HepG2 (cell line): Measurements from ENCODE around the gene INO80B. TPM values are rescaled to one million over a fixed set of nuclear protein-coding genes. Genes with fewer than 3 reads are reported as not detected.

Experiments used
- BRD4 ChIP-seq: sonication (generic); formaldehyde crosslinking; IDR thresholded peaks from 2 replicates; pipeline ENCODE4 v1.4.0; 2020; ENCODE audit warnings: missing genetic modification reagents
- CCDC6 ChIP-seq: sonication (generic); formaldehyde crosslinking; IDR thresholded peaks from 2 replicates; pipeline ENCODE4 v1.8.1; 2022; ENCODE audit warnings: mild to moderate bottlenecking, missing genetic modification reagents, moderate library complexity
- EEA1 ChIP-seq: sonication (generic); formaldehyde crosslinking; IDR thresholded peaks from 2 replicates; pipeline ENCODE4 v1.5.1; 2020; ENCODE audit warnings: mild to moderate bottlenecking, missing genetic modification reagents, borderline replicate concordance
- FOXC1 ChIP-seq: sonication (generic); formaldehyde crosslinking; IDR thresholded peaks from 2 replicates; pipeline ENCODE4 v1.8.0; 2022; ENCODE audit warnings: mild to moderate bottlenecking, missing genetic modification reagents, borderline replicate concordance
- IRF2 ChIP-seq: IDR thresholded peaks from 2 replicates; pipeline ENCODE4 v1.6.1; 2018; ENCODE audit warnings: missing genetic modification reagents, missing compliant biosample characterization
- MBNL3 ChIP-seq: fragments of 250-450 bp; sonication (Bioruptor Pico); conservative IDR thresholded peaks from 2 replicates; pipeline ENCODE4 v1.8.0; 2022; ENCODE audit warnings: mild to moderate bottlenecking, inconsistent platforms
- ZNF296 ChIP-seq: sonication (generic); formaldehyde crosslinking; conservative IDR thresholded peaks from 2 replicates; pipeline ENCODE4 v1.5.0; 2020; ENCODE audit warnings: mild to moderate bottlenecking, missing genetic modification reagents
- ZNF34 ChIP-seq: sonication (generic); formaldehyde crosslinking; IDR thresholded peaks from 2 replicates; pipeline ENCODE4 v1.4.0; 2020; ENCODE audit warnings: mild to moderate bottlenecking, missing genetic modification reagents, borderline replicate concordance
- ZNF382 ChIP-seq: sonication (generic); formaldehyde crosslinking; IDR thresholded peaks from 2 replicates; pipeline ENCODE4 v1.5.0; 2020; ENCODE audit warnings: missing genetic modification reagents, mild to moderate bottlenecking, borderline replicate concordance
- ZNF431 ChIP-seq: sonication (generic); formaldehyde crosslinking; IDR thresholded peaks from 2 replicates; pipeline ENCODE4 v1.9.0; 2022; ENCODE audit warnings: missing genetic modification reagents, low read depth, mild to moderate bottlenecking, borderline replicate concordance
- ZNF441 ChIP-seq: sonication (generic); formaldehyde crosslinking; IDR thresholded peaks from 2 replicates; pipeline ENCODE4 v1.7.0; 2021; ENCODE audit warnings: missing genetic modification reagents, borderline replicate concordance
- ZNF891 ChIP-seq: sonication (generic); formaldehyde crosslinking; IDR thresholded peaks from 2 replicates; pipeline ENCODE4 v1.5.0; 2020; ENCODE audit warnings: mild to moderate bottlenecking, missing genetic modification reagents
- ZZZ3 ChIP-seq: sonication (generic); formaldehyde crosslinking; IDR thresholded peaks from 2 replicates; pipeline ENCODE4 v1.4.0; 2020; ENCODE audit warnings: missing genetic modification reagents, mild to moderate bottlenecking, borderline replicate concordance
- polyA plus RNA-seq, 8 experiments: library from polyadenylated mRNA; depleted of rRNA in 3 of 8; stranded (reverse) in 7 of 8; unstranded in 1 of 8; fragments of >200 nt; fragmentation: Illumina TruSeq in 4 of 8; extraction: Trizol in 4 of 8; gene quantifications; 2 replicates each; pipeline versions ENCODE4 v1.2.1 to v1.2.3, GENCODE V29; 2011 to 2016; ENCODE audit warnings: low read depth in 4 of 8, missing spikeins in 1 of 8, mixed read lengths in 1 of 8; ENCODE audit not compliant: insufficient read depth in 1 of 8
- total RNA-seq, 5 experiments: library from RNA; depleted of rRNA; stranded (reverse); fragments of >200 nt; fragmentation: Illumina TruSeq; extraction: Trizol; gene quantifications; 2 replicates each; pipeline ENCODE4 v1.2.3, GENCODE V29; 2016; ENCODE audit warnings: low read depth in 1 of 5
- TF ChIP-seq, protein P1 (sequence below): sonication (generic); formaldehyde crosslinking; IDR thresholded peaks from 2 replicates; pipeline ENCODE4 v1.4.0; 2020; ENCODE audit warnings: missing genetic modification reagents, borderline replicate concordance
- TF ChIP-seq, protein P2 (sequence below): sonication (generic); formaldehyde crosslinking; IDR thresholded peaks from 2 replicates; pipeline ENCODE4 v1.5.0; 2020; ENCODE audit warnings: mild to moderate bottlenecking, missing genetic modification reagents
- TF ChIP-seq, protein P3 (sequence below): IDR thresholded peaks from 2 replicates; pipeline ENCODE4 v1.6.1; 2012; ENCODE audit warnings: inconsistent platforms
- TF ChIP-seq, protein P4 (sequence below): IDR thresholded peaks from 2 replicates; pipeline ENCODE4 v1.6.1; 2016
- TF ChIP-seq, protein P5 (sequence below): sonication (generic); formaldehyde crosslinking; IDR thresholded peaks from 2 replicates; pipeline ENCODE4 v1.4.0; 2020; ENCODE audit warnings: mild to moderate bottlenecking, low read depth, missing genetic modification reagents
- TF ChIP-seq, protein P6 (sequence below): sonication (generic); formaldehyde crosslinking; IDR thresholded peaks from 2 replicates; pipeline ENCODE4 v1.5.0; 2020; ENCODE audit warnings: missing genetic modification reagents

INO80B gene
- total and polyA plus RNA-seq, 2 of the 13 experiments (the other 11 are each of a cell fraction or from before 2014, with no cell fraction given): 6.2 to 14.5 TPM

DNA sequence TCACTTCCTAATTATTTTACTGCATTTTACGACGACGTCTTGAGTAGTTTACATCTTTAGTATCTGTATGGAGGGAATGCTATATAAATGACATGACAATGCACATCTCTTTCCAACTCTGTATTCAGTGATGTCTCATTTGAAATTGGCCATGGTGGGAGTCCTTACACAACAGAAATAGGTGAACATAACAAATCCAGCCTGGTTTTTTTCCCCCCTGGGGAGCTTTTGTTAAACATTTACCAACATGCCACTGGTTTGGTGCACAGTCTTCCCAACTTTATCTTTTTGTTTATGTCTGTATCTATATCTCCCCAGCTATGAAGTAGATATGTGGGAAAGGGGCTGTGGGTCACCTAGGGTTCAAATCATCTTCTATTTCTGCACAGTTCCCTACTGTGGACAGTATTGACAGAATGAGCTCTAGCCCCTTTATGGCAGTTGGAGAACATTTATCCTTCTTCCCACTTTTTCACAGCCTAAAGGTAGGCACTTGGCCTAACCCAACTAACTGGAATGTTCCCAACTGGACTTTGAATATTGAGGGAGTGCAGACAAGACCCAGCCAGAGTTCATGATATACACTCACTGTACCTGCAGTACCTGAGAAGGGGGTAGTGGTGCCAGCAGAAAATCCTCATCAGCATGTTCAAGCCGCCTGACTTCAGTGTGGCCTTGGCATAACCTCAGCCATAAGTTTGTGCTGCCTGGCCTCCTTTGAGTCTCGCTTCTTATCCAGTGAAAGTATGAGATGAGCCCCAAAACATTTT is 7.5 kb upstream of the INO80B start (continued):
- TF ChIP-seq, protein P1, sequence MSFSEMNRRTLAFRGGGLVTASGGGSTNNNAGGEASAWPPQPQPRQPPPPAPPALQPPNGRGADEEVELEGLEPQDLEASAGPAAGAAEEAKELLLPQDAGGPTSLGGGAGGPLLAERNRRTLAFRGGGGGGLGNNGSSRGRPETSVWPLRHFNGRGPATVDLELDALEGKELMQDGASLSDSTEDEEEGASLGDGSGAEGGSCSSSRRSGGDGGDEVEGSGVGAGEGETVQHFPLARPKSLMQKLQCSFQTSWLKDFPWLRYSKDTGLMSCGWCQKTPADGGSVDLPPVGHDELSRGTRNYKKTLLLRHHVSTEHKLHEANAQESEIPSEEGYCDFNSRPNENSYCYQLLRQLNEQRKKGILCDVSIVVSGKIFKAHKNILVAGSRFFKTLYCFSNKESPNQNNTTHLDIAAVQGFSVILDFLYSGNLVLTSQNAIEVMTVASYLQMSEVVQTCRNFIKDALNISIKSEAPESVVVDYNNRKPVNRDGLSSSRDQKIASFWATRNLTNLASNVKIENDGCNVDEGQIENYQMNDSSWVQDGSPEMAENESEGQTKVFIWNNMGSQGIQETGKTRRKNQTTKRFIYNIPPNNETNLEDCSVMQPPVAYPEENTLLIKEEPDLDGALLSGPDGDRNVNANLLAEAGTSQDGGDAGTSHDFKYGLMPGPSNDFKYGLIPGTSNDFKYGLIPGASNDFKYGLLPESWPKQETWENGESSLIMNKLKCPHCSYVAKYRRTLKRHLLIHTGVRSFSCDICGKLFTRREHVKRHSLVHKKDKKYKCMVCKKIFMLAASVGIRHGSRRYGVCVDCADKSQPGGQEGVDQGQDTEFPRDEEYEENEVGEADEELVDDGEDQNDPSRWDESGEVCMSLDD (CRISPR knock-in tag): no peak
- TF ChIP-seq ZNF382 (CRISPR knock-in tag): no peak
- no peak for TF ChIP-seq EEA1
- no peak for TF ChIP-seq ZNF891 (CRISPR knock-in tag)
- TF ChIP-seq, protein P2, sequence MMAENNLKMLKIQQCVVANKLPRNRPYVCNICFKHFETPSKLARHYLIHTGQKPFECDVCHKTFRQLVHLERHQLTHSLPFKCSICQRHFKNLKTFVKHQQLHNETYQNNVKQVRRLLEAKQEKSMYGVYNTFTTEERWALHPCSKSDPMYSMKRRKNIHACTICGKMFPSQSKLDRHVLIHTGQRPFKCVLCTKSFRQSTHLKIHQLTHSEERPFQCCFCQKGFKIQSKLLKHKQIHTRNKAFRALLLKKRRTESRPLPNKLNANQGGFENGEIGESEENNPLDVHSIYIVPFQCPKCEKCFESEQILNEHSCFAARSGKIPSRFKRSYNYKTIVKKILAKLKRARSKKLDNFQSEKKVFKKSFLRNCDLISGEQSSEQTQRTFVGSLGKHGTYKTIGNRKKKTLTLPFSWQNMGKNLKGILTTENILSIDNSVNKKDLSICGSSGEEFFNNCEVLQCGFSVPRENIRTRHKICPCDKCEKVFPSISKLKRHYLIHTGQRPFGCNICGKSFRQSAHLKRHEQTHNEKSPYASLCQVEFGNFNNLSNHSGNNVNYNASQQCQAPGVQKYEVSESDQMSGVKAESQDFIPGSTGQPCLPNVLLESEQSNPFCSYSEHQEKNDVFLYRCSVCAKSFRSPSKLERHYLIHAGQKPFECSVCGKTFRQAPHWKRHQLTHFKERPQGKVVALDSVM (CRISPR knock-in tag): no peak
- TF ChIP-seq, protein P3, sequence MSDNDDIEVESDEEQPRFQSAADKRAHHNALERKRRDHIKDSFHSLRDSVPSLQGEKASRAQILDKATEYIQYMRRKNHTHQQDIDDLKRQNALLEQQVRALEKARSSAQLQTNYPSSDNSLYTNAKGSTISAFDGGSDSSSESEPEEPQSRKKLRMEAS: no peak
- TF ChIP-seq IRF2: no peak; the same call in 1 of the 2 replicates
- TF ChIP-seq ZNF431 (CRISPR knock-in tag): no peak
- no peak for TF ChIP-seq ZZZ3
- no peak for TF ChIP-seq BRD4 (CRISPR knock-in tag)
- TF ChIP-seq, protein P4, sequence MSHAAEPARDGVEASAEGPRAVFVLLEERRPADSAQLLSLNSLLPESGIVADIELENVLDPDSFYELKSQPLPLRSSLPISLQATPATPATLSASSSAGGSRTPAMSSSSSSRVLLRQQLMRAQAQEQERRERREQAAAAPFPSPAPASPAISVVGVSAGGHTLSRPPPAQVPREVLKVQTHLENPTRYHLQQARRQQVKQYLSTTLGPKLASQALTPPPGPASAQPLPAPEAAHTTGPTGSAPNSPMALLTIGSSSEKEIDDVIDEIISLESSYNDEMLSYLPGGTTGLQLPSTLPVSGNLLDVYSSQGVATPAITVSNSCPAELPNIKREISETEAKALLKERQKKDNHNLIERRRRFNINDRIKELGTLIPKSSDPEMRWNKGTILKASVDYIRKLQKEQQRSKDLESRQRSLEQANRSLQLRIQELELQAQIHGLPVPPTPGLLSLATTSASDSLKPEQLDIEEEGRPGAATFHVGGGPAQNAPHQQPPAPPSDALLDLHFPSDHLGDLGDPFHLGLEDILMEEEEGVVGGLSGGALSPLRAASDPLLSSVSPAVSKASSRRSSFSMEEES: 0 out of 2 replicates have a peak, but pooled peaks have one; percentile 21
- no peak for TF ChIP-seq MBNL3
- TF ChIP-seq ZNF441 (CRISPR knock-in tag): peak; percentile 69; the same call in 1 of the 2 replicates
- TF ChIP-seq CCDC6: no peak
- peak; percentile 68; the same call in 1 of the 2 replicates for TF ChIP-seq FOXC1 (CRISPR knock-in tag)
- TF ChIP-seq, protein P5, sequence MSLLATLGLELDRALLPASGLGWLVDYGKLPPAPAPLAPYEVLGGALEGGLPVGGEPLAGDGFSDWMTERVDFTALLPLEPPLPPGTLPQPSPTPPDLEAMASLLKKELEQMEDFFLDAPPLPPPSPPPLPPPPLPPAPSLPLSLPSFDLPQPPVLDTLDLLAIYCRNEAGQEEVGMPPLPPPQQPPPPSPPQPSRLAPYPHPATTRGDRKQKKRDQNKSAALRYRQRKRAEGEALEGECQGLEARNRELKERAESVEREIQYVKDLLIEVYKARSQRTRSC (CRISPR knock-in tag): no peak
- no peak for TF ChIP-seq ZNF34 (CRISPR knock-in tag)
- TF ChIP-seq, protein P6, sequence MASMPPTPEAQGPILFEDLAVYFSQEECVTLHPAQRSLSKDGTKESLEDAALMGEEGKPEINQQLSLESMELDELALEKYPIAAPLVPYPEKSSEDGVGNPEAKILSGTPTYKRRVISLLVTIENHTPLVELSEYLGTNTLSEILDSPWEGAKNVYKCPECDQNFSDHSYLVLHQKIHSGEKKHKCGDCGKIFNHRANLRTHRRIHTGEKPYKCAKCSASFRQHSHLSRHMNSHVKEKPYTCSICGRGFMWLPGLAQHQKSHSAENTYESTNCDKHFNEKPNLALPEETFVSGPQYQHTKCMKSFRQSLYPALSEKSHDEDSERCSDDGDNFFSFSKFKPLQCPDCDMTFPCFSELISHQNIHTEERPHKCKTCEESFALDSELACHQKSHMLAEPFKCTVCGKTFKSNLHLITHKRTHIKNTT (CRISPR knock-in tag): no peak
- TF ChIP-seq ZNF296: no peak
